ENCODE results near the gene ALDH1A3. TPM values are rescaled to one million over a fixed set of nuclear protein-coding genes. Genes with fewer than 3 reads are reported as not detected.

ALDH1A3 gene
- total RNA-seq, 4 donors from 2014 or later: 6.7 to 39.4 (median 17.9) TPM

DNA sequence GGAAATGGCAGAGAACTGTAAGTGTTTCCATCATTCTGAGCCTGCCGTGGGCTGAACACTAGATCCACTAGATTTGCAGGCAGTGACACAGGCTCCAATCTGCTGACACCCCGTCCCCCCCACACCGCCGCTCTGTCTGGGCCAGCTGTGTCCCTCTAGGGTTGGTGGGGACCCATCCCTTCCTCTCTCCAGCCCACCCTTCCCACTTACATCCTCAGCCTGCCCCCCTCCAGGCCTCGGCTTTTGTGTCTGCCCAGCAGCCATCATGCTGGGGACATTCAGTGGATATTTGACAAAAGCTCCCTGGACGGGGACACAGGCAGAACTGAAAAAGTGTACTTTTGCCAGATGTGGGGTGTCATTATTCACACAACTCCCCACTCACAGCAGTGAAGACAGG lies 28.8 kb downstream of the ALDH1A3 start:
- intact Hi-C loops (cut with DNase I; ENCODE audit: low total_unique reads): no loop called here

GRCh38 chr15:100909565-100909964 lies 29.9 kb downstream of the ALDH1A3 start:
- peak overlapping the region in 2 of 4 donors; percentile 7 to 12 for H3K27ac ChIP-seq
- no peak for DNase-seq

More for the DNA sequence above, 28.8 kb downstream of the ALDH1A3 start:
- no peak overlapping the region for H3K27ac ChIP-seq
- no peaks in the 10 kb centered on the region for H3K9me3 ChIP-seq
- no peaks in the 10 kb centered on the region for H3K36me3 ChIP-seq
- H3K27me3 ChIP-seq: no peaks in the 10 kb centered on the region
- WGBS, 2 donors (ENCODE audit: low coverage in 1 of 2): 73 to 100% methylated on average over 1 to 6 of the region's 6 CpGs
- no peak overlapping the region for H3K4me3 ChIP-seq
- peaks cover 0 to 13% (median under 1%) of the 10 kb centered on the region in 4 donors for H3K4me1 ChIP-seq
- TF ChIP-seq EP300 (IDR thresholded peaks at IDR 0.05; ENCODE audit: low read depth): no peak
- no peak for TF ChIP-seq POLR2AphosphoS5 (IDR thresholded peaks at IDR 0.05)
- no peak for TF ChIP-seq POLR2A (IDR thresholded peaks at IDR 0.05)
- TF ChIP-seq CTCF (IDR thresholded peaks at IDR 0.05): no peak
- in situ Hi-C loops (cut with MboI; ENCODE audit: low pct_ligation_motif_present in 1 of 4, low pct_unique_long_range_greater_than_20kb in 1 of 4, low sequenced_read_pairs in 3 of 4): loop anchor here (25.0 kb wide), 2 partner anchors 104 to 354 kb away; partner anchors contain the start of gene CHSY1 (in 4 of the 4)
- DNase-seq: no peak

DNA sequence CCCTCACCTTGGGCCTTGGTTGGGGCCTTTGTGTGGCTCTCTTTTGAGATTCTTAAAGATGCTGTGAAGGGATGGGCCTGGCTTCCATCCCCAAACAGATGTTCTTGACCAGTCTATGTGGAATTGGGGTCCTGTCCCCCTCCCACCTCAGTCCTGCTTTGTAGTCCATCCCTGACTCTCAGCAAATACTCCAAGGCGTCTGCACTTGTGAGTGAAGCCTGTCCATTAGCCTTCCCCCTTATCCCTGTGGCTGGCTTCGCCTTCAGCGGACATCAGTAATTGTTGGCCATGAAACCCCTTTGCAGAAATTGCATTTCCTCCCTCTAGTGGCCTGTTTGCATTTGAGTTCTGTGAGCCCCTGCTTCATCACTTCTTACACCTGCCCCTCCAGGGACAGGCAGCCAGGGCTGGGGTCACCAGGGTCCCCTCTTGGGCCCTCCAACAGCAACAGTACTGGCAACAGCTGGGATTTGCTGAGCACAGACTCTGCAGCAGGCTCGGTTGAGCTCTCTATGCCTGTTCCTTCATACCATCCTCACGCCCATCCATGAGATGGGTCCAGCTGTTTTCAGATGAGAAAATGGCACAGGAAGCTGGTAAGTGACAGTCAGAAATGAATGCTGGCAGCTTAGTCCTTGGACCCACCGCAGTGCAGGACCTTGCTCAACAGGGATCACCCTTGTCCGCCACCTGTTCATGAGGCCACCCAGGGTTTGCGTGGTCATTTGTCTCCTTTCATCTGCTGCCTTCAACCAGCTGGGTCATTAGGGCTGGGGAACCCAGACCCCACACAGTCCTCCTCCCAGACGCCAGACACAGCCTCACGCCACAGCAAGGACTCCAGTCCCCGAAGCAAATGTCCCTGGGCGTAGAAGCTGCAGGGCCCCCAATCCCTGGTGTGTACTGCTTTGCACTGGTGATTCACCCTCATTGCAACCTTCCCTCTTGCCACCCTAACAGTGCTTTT lies 30.6 kb downstream of the ALDH1A3 start:
- WGBS, 2 donors (ENCODE audit: low coverage in 1 of 2): 77% methylated on average over 5 to 12 of the region's 12 CpGs
- intact Hi-C loops (cut with DNase I; ENCODE audit: low total_unique reads) (no loop called here), in situ Hi-C loops (cut with MboI; ENCODE audit: low pct_ligation_motif_present in 1 of 4, low pct_unique_long_range_greater_than_20kb in 1 of 4, low sequenced_read_pairs in 3 of 4) (loop anchor here (10.0 to 25.0 kb wide), 3 partner anchors 95 to 352 kb away; partner anchors contain the start of gene CHSY1 (in 4 of the 4))
- Histone ChIP-seq H3K4me3 (no peak overlapping the region), H3K36me3 (no peaks in the 10 kb centered on the region), H3K4me1 (peaks cover 0 to 6% (median 0%) of the 10 kb centered on the region in 4 donors), H3K27me3 (no peaks in the 10 kb centered on the region), H3K27ac (peak overlapping the region in 2 of 4 donors; percentile 11 to 12), H3K9me3 (no peaks in the 10 kb centered on the region)
- no peak for DNase-seq
- TF ChIP-seq POLR2A (IDR thresholded peaks at IDR 0.05) (no peak), CTCF (IDR thresholded peaks at IDR 0.05) (no peak), POLR2AphosphoS5 (IDR thresholded peaks at IDR 0.05) (no peak), EP300 (IDR thresholded peaks at IDR 0.05; ENCODE audit: low read depth) (no peak)

More at GRCh38 chr15:100909565-100909964, 29.9 kb downstream of the ALDH1A3 start:
- intact Hi-C loops (cut with DNase I; ENCODE audit: low total_unique reads) (no loop called here), in situ Hi-C loops (cut with MboI; ENCODE audit: low pct_ligation_motif_present in 1 of 4, low pct_unique_long_range_greater_than_20kb in 1 of 4, low sequenced_read_pairs in 3 of 4) (loop anchor here (25.0 kb wide), 2 partner anchors 103 to 353 kb away; partner anchors contain the start of gene CHSY1 (in 4 of the 4))
- no peaks in the 10 kb centered on the region for H3K27me3 ChIP-seq
- no peaks in the 10 kb centered on the region for H3K36me3 ChIP-seq
- WGBS, 2 donors (ENCODE audit: low coverage in 1 of 2): 66% methylated on average over 4 of the region's 4 CpGs; no CpG with 5 or more reads in 1 of the 2 donors
- TF ChIP-seq POLR2A (IDR thresholded peaks at IDR 0.05): no peak
- TF ChIP-seq CTCF (IDR thresholded peaks at IDR 0.05): no peak
- no peaks in the 10 kb centered on the region for H3K9me3 ChIP-seq
- peaks cover 0 to 6% (median 0%) of the 10 kb centered on the region in 4 donors for H3K4me1 ChIP-seq
- H3K4me3 ChIP-seq: no peak overlapping the region

DNA sequence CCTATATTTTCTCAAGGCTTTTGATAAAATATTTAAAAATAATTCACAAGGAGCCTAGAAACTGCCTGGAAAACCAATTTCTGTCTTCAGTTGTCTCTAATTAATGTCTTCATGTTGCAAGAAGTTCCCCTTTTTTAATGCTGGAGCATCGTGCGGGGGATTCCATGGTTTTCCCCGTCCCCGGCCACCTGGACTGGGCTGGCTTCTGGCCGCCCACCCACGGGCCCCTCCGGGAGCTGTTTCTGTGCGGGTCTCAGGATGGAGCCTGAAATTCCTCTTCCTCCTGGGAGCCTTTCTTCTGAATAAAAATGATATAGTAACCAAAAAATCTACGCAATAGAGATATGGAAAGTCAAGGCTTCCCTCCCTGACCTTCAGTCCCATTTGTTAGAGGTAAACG lies 31.5 kb downstream of the ALDH1A3 start:
- Histone ChIP-seq H3K36me3 (no peaks in the 10 kb centered on the region), H3K27me3 (no peaks in the 10 kb centered on the region), H3K4me1 (peaks cover 0 to 6% (median 0%) of the 10 kb centered on the region in 4 donors), H3K27ac (no peak overlapping the region), H3K4me3 (no peak overlapping the region), H3K9me3 (no peaks in the 10 kb centered on the region)
- 87 to 88% methylated on average over 8 to 10 of the region's 10 CpGs for WGBS, 2 donors (ENCODE audit: low coverage in 1 of 2)
- TF ChIP-seq POLR2A (IDR thresholded peaks at IDR 0.05) (no peak), CTCF (IDR thresholded peaks at IDR 0.05) (no peak), POLR2AphosphoS5 (IDR thresholded peaks at IDR 0.05) (no peak)
- in situ Hi-C loops (cut with MboI; ENCODE audit: low pct_ligation_motif_present in 1 of 4, low pct_unique_long_range_greater_than_20kb in 1 of 4, low sequenced_read_pairs in 3 of 4): loop anchor here (10.0 to 25.0 kb wide), 3 partner anchors 94 to 351 kb away; partner anchors contain the start of gene CHSY1 (in 4 of the 4)
- no peak for DNase-seq
- intact Hi-C loops (cut with DNase I; ENCODE audit: low total_unique reads): no loop called here
